CD4-positive, alpha-beta T cell treated with Interleukin-15 for 4 hours (primary cell): ENCODE results near the gene LANCL1.

Source experiments
- DNase-seq: peaks from one replicate; pipeline ENCODE4 v3.0.0-alpha.2; 2020; ENCODE audit warnings: low spot score

Gene LANCL1

DNA sequence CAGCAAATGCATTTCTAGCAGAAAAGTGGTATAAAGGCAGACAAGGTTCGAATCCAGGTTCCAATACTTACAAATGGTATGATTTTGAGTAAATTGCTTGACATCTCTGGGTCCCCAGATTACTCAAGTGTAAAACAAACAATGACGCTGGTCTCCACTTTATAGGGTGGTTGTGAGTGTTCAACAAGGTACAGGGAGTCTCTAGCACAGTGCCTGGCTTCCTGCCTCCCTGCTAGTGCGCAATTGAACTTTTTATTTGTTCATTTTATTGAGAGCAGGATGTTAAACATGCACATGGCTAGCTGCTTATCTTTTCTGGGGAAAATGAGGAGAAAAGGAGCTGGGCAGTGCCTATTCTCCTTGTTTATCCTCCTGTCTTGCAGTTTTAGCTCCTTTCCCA, 86.7 kb downstream of the LANCL1 start:
- DNase-seq: no peak

- no peak for DNase-seq
Observed at GRCh38 chr2:210388148-210388547, 88.4 kb downstream of the LANCL1 start.

DNA sequence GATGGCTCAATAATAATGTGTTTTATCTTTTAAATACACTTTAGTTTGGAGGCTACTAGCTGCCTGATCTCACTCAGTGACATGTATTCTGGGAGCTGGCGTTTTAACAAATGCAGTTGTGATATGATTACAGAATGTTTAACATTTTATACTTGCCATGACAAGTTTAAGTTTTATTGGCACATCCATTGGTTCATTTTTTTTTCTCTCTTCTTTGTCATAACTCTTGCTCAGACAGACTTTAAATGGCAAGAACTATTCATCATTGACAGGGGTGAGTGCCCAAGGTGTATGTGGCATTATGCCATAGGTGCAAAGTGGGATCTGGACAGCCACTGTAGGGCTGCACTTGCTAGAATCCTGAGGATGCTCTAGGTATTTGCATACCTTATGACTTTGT, 89.5 kb downstream of the LANCL1 start:
- no peak for DNase-seq
